H9 (cell line): ENCODE measurements around the gene RAB40C. TPM values are rescaled to one million over a fixed set of nuclear protein-coding genes. Genes with fewer than 3 reads are reported as not detected.

Experiments used
- DNase-seq: peaks from one replicate; pipeline ENCODE4 v3.0.0-alpha.2; 2017
- H2AFZ ChIP-seq: one replicate; pipeline ENCODE4 v1.6.1; 2013; ENCODE audit warnings: mild to moderate bottlenecking, low read length, control low read depth, moderate library complexity
- H2AK5ac ChIP-seq: 2 replicates; pipeline ENCODE4 v1.6.1; 2013; ENCODE audit warnings: low read length, control low read depth, mixed read lengths; ENCODE audit not compliant: insufficient read length
- H2BK120ac ChIP-seq: one replicate; pipeline ENCODE4 v1.6.1; 2013; ENCODE audit warnings: low read depth, mild to moderate bottlenecking, low read length, control low read depth, inconsistent platforms; ENCODE audit not compliant: poor library complexity, severe bottlenecking
- H2BK12ac ChIP-seq: 2 replicates; pipeline ENCODE4 v1.6.1; 2013; ENCODE audit warnings: low read length, control low read depth, mixed read lengths, low read depth; ENCODE audit not compliant: insufficient read length
- H2BK15ac ChIP-seq: 2 replicates; pipeline ENCODE4 v1.6.1; 2013; ENCODE audit warnings: low read depth, low read length, control low read depth
- H2BK20ac ChIP-seq: one replicate; pipeline ENCODE4 v1.6.1; 2013; ENCODE audit warnings: low read depth, mild to moderate bottlenecking, low read length, control low read depth, inconsistent platforms; ENCODE audit not compliant: poor library complexity, severe bottlenecking
- H2BK5ac ChIP-seq: 2 replicates; pipeline ENCODE4 v1.6.1; 2013; ENCODE audit warnings: low read length, control low read depth, mixed read lengths; ENCODE audit not compliant: insufficient read length
- H3K14ac ChIP-seq: 2 replicates; pipeline ENCODE4 v1.6.1; 2013; ENCODE audit warnings: low read length, control low read depth; ENCODE audit not compliant: insufficient read depth
- H3K18ac ChIP-seq: 2 replicates; pipeline ENCODE4 v1.6.1; 2013; ENCODE audit warnings: low read depth, mild to moderate bottlenecking, mixed read lengths, low read length, control low read depth; ENCODE audit not compliant: insufficient read length
- H3K23ac ChIP-seq: 2 replicates; pipeline ENCODE4 v1.6.1; 2013; ENCODE audit warnings: low read length, control low read depth, mixed read lengths, low read depth; ENCODE audit not compliant: insufficient read length
- H3K23me2 ChIP-seq: 2 replicates; pipeline ENCODE4 v1.6.1; 2013; ENCODE audit warnings: low read depth, mild to moderate bottlenecking, mixed read lengths, low read length, control low read depth; ENCODE audit not compliant: insufficient read length, poor library complexity, severe bottlenecking
- H3K27ac ChIP-seq: 2 replicates; pipeline ENCODE4 v1.5.1; 2013; ENCODE audit warnings: low read length, control low read depth, mixed read lengths, low read depth; ENCODE audit not compliant: insufficient read length
- H3K27me3 ChIP-seq: 2 replicates; pipeline ENCODE4 v1.6.1; 2013; ENCODE audit warnings: low read length, control low read depth, inconsistent platforms; ENCODE audit not compliant: insufficient read depth
- H3K4ac ChIP-seq: 2 replicates; pipeline ENCODE4 v1.6.1; 2013; ENCODE audit warnings: low read depth, mild to moderate bottlenecking, control low read depth, inconsistent platforms, low read length, moderate library complexity
- H3K4me1 ChIP-seq: 2 replicates; pipeline ENCODE4 v1.6.1; 2013; ENCODE audit warnings: low read length, control low read depth, inconsistent platforms; ENCODE audit not compliant: insufficient read depth
- H3K4me2 ChIP-seq: 2 replicates; pipeline ENCODE4 v1.6.1; 2013; ENCODE audit warnings: low read length, control low read depth, mixed read lengths; ENCODE audit not compliant: insufficient read length, insufficient read depth
- H3K56ac ChIP-seq: 2 replicates; pipeline ENCODE4 v1.6.1; 2013; ENCODE audit warnings: low read depth, mild to moderate bottlenecking, mixed read lengths, low read length, control low read depth; ENCODE audit not compliant: insufficient read length
- H3K79me1 ChIP-seq: 2 replicates; pipeline ENCODE4 v1.6.1; 2013; ENCODE audit warnings: low read depth, mild to moderate bottlenecking, moderate library complexity, low read length, control low read depth, inconsistent platforms; ENCODE audit not compliant: insufficient read depth, poor library complexity, severe bottlenecking
- H3K79me2 ChIP-seq: 2 replicates; pipeline ENCODE4 v1.6.1; 2013; ENCODE audit warnings: low read length, control low read depth, inconsistent platforms; ENCODE audit not compliant: insufficient read depth
- H3K9ac ChIP-seq: 2 replicates; pipeline ENCODE4 v1.6.1; 2013; ENCODE audit warnings: low read length, control low read depth, mixed read lengths; ENCODE audit not compliant: insufficient read length; ENCODE audit errors: extremely low read depth
- H3K9me3 ChIP-seq: one replicate; pipeline ENCODE4 v1.6.1; 2013; ENCODE audit warnings: low read depth, low read length, inconsistent platforms; ENCODE audit not compliant: control insufficient read depth
- H3T11ph ChIP-seq: one replicate; pipeline ENCODE4 v1.6.1; 2013; ENCODE audit warnings: mild to moderate bottlenecking, low read length, control low read depth, inconsistent platforms
- H4K20me1 ChIP-seq: one replicate; pipeline ENCODE4 v1.6.1; 2013; ENCODE audit not compliant: control insufficient read depth, insufficient read length, insufficient read depth
- H4K5ac ChIP-seq: 2 replicates; pipeline ENCODE4 v1.6.1; 2013; ENCODE audit warnings: low read depth, mild to moderate bottlenecking, mixed read lengths, low read length, control low read depth; ENCODE audit not compliant: insufficient read length
- H4K8ac ChIP-seq: replicated peaks from 2 replicates; pipeline ENCODE4 v1.6.1; 2013; ENCODE audit warnings: low read length, control low read depth, mixed read lengths, low read depth; ENCODE audit not compliant: insufficient read length
- H4K91ac ChIP-seq: 2 replicates; pipeline ENCODE4 v1.6.1; 2013; ENCODE audit warnings: low read depth, mild to moderate bottlenecking, moderate library complexity, mixed read lengths, low read length, control low read depth; ENCODE audit not compliant: insufficient read length
- H3K27ac Mint-ChIP-seq, 3 experiments: 2 replicates in 2 of 3; 3 replicates in 1 of 3; pipeline ENCODE4 v1.8.0; 2020 to 2021; ENCODE audit warnings: mixed read lengths in 3 of 3, mild to moderate bottlenecking in 1 of 3, moderate library complexity in 1 of 3
- H3K27me3 Mint-ChIP-seq: 2 replicates; pipeline ENCODE4 v1.8.0; 2021; ENCODE audit warnings: low read depth, mild to moderate bottlenecking, moderate library complexity, mixed read lengths
- H3K36me3 Mint-ChIP-seq, 3 experiments: 2 replicates in 2 of 3; 3 replicates in 1 of 3; pipeline ENCODE4 v1.8.0; 2020 to 2021; ENCODE audit warnings: low read depth in 3 of 3, mixed read lengths in 3 of 3; ENCODE audit not compliant: insufficient read depth in 1 of 3
- H3K4me1 Mint-ChIP-seq, 2 experiments: 2 replicates each; pipeline ENCODE4 v1.8.0; 2020; ENCODE audit warnings: mixed read lengths in 2 of 2
- H3K4me3 Mint-ChIP-seq, 2 experiments: 2 replicates in 1 of 2; 3 replicates in 1 of 2; pipeline ENCODE4 v1.8.0; 2020 to 2021; ENCODE audit warnings: mild to moderate bottlenecking in 2 of 2, mixed read lengths in 2 of 2, moderate library complexity in 1 of 2
- H3K9me3 Mint-ChIP-seq, 2 experiments: 2 replicates in 1 of 2; 3 replicates in 1 of 2; pipeline ENCODE4 v1.8.0; 2020; ENCODE audit warnings: mild to moderate bottlenecking in 2 of 2, mixed read lengths in 2 of 2, moderate library complexity in 1 of 2
- CTCF ChIP-seq: fragments of 200-600 bp; sonication (generic); conservative IDR thresholded peaks from 3 replicates; pipeline ENCODE4 v1.8.0; 2021; ENCODE audit warnings: antibody characterized with exemption, mild to moderate bottlenecking
- WGBS: extraction: QIAGEN DNeasy Blood & Tissue Kit; methylation state at CpG from one replicate; pipeline ENCODE4 v1.1.7; 2013; ENCODE audit warnings: missing lambda C conversion rate, low lambda C conversion rate, mixed read lengths; ENCODE audit not compliant: insufficient read length; ENCODE audit errors: extremely low coverage; 5-methylcytosine and 5-hydroxymethylcytosine counted together
- total RNA-seq: library from RNA; stranded (reverse); gene quantifications from 2 replicates; pipeline ENCODE4 v1.2.1, GENCODE V29; 2021

Gene RAB40C
- total RNA-seq, 1 experiment from 2014 or later = 19.1 TPM

GRCh38 chr16:544517-544916 is 45.3 kb upstream of the RAB40C start:
- Histone ChIP-seq H3K27ac (no peak overlapping the region), H2BK20ac (no peak overlapping the region), H3K14ac (no peak overlapping the region), H3K23ac (no peak overlapping the region), H4K5ac (no peak overlapping the region), H2AFZ (no peak overlapping the region), H2BK5ac (no peak overlapping the region), H2BK120ac (no peak overlapping the region), H2AK5ac (no peak overlapping the region), H3K56ac (no peak overlapping the region), H4K20me1 (no peaks in the 10 kb centered on the region), H3K9me3 (no peaks in the 10 kb centered on the region), H2BK15ac (no peak overlapping the region), H3K27me3 (no peaks in the 10 kb centered on the region), H2BK12ac (no peak overlapping the region), H3K4me2 (no peak overlapping the region), H3T11ph (no peak overlapping the region), H3K79me1 (peaks cover 4% of the 10 kb centered on the region), H3K18ac (no peak overlapping the region), H3K23me2 (no peaks in the 10 kb centered on the region), H3K9ac (no peak overlapping the region), H3K4me1 (no peaks in the 10 kb centered on the region), H4K8ac (no peak overlapping the region), H4K91ac (no peak overlapping the region), H3K79me2 (no peaks in the 10 kb centered on the region; the same call in 1 of the 2 replicates), H3K4ac (no peak overlapping the region)
- no peak for DNase-seq
- no CpG with 5 or more reads among the region's 46 CpGs for WGBS
- Mint-ChIP-seq H3K9me3 (no peaks in the 10 kb centered on the region), H3K4me1 (no peaks in the 10 kb centered on the region), H3K27me3 (no peaks in the 10 kb centered on the region), H3K4me3 (no peak overlapping the region), H3K27ac (no peak overlapping the region; a peak in 1 of 7 replicates), H3K36me3 (peaks cover 0 to 6% (median 0%) of the 10 kb centered on the region in 3 experiments; a peak in 3 of 7 replicates)
- no peak for TF ChIP-seq CTCF
